ENCODE results near the gene UQCRQ.

The UQCRQ gene

GRCh38 chr5:132871459-132872284, 5.2 kb downstream of the UQCRQ start:
- DNase-seq = no peak

GRCh38 chr5:132872788-132873118, 6.3 kb downstream of the UQCRQ start:
- DNase-seq = no peak

DNA sequence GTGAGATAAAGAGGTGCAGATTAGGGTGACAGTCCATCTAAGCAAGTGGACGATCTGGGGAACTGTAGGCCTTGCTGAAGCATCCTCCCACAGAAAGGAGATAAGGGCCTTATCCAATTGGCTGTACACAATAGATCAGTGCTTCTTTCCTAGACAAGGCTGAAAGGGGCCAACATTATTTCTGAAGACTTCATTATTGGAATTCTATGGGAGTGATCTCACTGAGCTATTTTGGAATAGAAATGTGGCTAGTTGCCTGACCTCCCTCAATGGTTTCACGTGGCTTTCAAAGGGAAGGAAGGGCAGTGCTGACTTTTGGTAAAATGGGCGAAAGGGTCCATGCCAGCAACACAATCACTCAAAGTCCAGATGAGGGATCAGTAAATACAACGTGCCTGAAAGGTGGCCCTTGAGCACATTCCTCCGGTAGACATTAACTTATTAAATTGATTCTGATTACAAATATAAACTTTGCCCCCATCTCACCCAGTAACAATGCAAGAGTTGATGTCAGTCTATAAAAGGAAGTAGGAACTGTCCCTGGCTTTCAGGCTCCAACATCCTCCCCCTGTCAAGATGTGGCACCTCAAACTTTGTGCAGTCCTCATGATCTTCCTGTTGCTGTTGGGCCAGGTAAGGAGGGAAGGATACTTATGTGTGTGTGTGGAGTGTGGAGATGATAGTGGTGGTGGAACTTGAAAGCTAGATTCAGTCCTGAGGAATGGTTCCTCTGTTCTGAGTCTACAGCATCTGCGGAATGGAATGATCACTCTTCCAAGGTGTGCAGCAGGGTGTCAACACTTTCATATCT, 6.9 kb downstream of the UQCRQ start, which contains the start of gene LEAP2:
TSS of gene LEAP2 (plus strand) at position 550 of the 811 bp plus-strand sequence. CDS start at position 577, 27 bp downstream.
- DNase-seq = no peak

DNA sequence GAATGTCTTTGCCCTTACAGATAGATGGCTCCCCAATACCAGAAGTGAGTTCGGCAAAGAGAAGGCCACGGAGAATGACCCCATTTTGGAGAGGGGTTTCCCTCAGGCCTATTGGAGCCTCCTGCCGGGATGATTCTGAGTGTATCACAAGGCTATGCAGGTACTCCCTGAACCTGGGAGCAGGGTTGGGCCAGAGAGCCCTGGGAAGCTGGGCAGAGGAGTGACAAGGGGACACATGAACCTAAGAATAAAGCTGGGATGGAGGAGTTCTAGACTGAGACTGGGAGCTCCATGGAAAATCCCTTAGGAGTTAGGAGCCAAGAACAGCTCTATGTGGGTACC, 7.5 kb downstream of the UQCRQ start:
- DNase-seq = no peak

DNA sequence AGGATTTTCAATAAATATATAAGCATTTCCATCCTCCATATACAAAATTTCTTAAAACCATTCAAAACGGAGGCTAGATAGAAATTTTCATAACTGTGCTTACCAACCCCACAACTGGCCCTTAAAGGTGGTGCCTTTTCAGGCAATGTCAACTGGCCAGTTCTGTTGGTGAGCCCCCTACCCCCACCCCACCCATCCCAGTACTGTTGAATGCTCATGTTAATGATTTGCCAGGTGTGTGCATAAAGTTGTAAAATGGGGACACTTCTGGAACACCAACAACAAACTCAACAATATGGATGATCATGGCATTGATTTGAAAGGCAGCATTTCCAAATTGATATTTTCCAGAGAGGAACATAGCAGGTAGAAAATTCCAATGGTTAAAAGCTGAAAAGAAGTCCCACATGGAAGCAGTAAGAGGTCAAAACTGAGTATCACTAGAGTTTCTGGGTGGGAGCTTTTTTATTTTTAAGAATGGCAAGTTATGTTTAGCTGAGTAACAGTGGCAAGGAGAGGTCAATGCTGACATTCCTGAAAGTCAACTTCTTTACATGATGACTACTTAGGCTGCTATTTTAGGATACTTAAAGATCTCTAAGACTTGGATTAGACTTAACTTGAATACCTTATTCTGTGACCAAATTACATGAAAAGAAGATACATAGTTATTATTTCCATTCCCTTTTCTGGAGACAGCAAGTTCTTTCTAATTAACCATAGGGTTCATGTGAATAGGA, 9.7 kb downstream of the UQCRQ start:
- no peak for DNase-seq

DNA sequence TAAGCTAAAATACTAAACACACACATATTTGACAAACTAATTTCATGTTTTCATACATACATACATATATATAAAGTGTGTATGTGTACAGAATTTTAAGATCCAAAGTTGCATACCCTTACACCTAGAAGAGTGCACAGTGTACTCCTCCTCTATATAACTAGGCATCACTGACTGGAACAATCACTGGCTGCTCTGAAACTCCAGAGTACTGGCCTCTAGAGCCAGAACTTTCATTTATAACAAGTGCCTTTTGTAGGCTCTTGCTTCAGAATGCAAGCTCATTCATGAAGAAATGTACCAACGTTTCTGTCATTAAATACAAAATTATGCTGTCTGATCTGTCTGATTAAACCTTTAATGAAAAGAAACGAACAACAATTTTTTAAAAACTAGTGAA, 11.0 kb downstream of the UQCRQ start:
- no peak for DNase-seq

DNA sequence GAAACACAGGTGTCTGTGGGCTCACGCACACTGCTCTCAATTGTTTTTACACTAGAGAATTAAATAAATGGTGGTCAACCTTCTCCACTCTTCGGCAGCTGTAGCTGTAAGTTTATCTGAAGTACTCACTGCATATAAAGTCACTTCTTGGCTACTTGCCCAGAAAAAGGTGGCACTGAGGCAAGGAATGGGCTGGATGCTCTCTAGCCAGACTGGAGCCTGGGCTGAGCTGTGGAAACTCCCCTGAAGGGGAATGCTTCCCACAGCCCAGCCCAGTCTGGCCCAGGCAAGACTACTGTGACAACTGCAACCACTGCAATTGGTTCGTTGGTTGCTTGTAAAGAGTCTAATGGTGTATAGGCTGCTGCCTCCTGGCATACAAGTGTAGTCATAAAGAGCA, 11.5 kb downstream of the UQCRQ start:
- DNase-seq = no peak

- no peak for DNase-seq
These were observed 16.9 kb downstream of the UQCRQ start for GRCh38 chr5:132883261-132883834.

- no peak for DNase-seq
These were observed 18.1 kb downstream of the UQCRQ start for GRCh38 chr5:132884548-132884947.

- DNase-seq = no peak
These were observed 19.8 kb downstream of the UQCRQ start for GRCh38 chr5:132886064-132886823.

- no peak for DNase-seq
These were observed 20.8 kb downstream of the UQCRQ start for GRCh38 chr5:132887283-132887682.

DNA sequence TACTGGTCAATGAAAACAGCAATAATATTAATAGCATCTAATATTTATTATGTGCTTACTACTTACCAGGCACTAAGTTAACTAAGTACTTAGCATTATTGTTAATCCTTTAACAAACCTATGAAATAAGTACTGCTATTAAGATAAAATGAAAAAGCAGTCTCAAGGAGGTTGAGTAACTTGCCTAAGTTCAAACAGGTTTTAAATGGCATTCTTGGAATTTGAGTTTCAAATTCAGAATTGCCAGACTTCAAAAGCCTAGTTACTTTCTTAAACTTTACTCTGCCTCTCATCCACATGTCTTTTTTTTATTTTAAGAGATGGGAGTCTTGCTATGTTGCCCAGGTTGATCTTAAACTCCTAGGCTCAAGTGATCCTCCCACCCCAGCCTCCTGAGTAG, 23.1 kb downstream of the UQCRQ start:
- DNase-seq = no peak

DNA sequence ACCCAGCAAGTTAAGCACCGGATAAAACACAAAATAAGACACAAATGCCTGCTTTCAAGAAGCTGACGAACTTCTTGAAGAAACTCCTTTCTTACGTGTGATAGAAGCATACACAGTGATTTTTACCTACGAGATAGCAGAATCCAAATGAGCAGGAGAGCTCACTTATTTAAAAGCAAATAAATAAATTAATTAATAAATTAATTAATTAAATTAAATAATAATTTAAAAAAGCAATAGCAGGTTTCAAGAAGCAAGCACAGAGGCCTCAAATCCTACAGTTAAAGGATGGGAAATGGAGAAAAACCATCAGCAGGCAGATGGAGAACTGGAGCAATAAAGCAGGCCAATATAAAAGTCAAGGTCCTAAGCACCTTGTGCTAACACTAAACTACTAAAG, 24.4 kb downstream of the UQCRQ start:
- DNase-seq = no peak

DNA sequence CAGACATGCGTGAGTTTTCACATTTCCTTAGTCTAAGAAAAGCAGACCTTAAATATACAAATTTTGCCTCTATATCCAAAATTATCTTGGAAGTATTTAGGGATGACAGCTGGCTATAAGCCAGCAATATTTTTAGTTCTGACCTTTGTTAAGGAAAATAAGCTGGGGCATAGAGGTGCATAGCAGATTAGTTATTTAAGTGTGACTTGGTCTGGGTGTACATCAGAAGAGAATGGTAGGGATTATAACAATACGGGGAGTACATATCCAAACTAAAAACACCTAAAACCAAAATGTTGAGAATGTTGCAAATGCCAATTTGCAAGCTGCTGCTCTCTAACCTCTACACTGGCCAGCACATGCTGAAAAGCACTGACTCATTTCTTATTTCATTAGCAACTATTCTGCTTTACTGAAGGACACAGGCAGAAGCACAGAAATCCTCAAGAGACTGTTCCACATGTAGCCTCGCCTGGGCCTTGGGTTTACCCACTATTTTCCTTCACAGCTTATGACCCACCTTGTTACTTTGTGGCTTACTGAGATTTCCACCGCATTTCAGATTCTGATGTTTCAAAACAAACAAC, 29.4 kb downstream of the UQCRQ start:
- no peak for DNase-seq

- DNase-seq = no peak
These were observed 30.2 kb downstream of the UQCRQ start for GRCh38 chr5:132896685-132897084.

DNA sequence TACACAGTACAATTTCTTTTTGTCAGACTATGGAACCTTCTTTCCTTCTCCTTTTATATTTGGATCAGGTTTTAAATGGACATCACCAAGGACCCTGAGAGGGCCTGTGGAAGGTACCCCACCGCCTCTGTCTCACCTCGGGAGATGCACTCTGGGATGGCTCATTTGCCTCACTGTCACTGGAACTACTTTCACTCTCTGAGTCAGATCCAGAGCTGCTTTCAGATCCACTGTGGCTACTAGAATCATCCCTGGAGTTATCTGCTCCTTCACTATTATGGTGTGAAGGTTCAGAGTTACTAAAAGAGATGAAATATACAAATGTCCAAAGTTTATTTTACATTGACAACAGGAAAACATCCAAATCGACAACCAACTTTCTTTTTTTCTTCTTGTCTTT, 31.7 kb downstream of the UQCRQ start:
- DNase-seq = no peak

GRCh38 chr5:132901036-132901435, 34.6 kb downstream of the UQCRQ start:
- no peak for DNase-seq

DNA sequence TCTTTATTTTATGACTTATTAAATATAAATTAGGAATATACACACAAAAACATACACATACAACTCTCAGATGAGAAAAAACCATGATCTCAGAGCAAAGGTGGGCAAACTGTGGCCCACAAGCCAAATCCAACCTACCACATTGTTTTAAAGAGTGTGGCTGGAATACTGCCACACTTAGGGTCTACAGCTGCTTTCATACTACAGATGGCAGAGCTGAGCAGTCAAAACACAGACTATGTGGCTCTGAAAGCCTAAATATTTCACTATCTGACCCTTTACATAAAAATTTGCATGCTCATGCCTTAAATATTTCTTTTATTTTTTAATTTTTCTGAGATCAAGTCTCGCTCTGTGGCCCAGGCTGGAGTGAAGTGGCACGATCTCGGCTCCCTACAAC, 35.3 kb downstream of the UQCRQ start:
- DNase-seq = no peak

GRCh38 chr5:132905938-132906337, 39.5 kb downstream of the UQCRQ start:
- DNase-seq = no peak

DNA sequence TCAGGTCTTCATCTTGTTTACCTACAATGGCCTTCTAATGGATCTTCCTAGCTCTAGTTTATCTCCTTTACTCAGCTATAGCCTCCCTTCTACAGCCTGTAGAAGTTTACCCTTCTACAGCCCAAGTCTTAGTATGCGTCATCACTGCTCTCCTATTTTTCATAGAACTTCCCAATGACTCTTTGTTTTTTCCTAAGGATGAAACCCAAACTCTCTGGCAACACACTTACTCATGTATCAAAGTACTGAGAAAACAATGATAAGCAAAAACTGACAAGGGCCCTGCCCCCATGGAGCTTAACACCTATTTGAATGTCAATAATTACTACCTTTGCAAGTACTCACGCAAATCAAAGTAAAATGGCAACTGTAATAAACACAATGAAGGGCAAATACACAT, 40.7 kb downstream of the UQCRQ start:
- DNase-seq = no peak

DNA sequence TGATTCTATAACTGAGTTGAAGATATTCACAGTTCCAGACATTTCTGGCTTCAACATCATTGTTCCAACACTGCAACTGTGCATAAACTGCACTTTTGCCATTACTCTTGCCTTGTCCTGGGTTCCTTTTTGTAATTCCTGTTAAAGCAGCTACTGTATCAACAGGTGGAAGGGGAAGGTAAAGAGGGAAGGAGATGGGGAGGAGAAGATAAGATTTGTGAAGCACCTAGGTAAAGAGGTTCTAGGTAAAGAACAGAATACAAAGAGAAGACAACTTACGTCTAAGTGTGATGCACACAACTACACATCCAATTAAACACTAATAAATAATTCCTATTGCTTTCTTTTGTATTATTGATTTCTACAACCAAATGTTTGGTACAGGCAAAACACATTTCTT, 43.3 kb downstream of the UQCRQ start:
- DNase-seq = no peak

- DNase-seq = no peak
These were observed 49.2 kb downstream of the UQCRQ start for GRCh38 chr5:132915681-132916080.

Data from stimulated activated CD4-positive, alpha-beta T cell treated with anti-CD3 and anti-CD28 coated beads, Interleukin-2, amount 100 ng/mL, for 24 hours (primary cell).